ENCODE results near the gene C16orf87. TPM values are rescaled to one million over a fixed set of nuclear protein-coding genes. Genes with fewer than 3 reads are reported as not detected.

Gene C16orf87
- polyA plus RNA-seq, 1 donor (not counting 4 experiments of a cell fraction or from before 2014, with no cell fraction given), result 10.2 TPM

DNA sequence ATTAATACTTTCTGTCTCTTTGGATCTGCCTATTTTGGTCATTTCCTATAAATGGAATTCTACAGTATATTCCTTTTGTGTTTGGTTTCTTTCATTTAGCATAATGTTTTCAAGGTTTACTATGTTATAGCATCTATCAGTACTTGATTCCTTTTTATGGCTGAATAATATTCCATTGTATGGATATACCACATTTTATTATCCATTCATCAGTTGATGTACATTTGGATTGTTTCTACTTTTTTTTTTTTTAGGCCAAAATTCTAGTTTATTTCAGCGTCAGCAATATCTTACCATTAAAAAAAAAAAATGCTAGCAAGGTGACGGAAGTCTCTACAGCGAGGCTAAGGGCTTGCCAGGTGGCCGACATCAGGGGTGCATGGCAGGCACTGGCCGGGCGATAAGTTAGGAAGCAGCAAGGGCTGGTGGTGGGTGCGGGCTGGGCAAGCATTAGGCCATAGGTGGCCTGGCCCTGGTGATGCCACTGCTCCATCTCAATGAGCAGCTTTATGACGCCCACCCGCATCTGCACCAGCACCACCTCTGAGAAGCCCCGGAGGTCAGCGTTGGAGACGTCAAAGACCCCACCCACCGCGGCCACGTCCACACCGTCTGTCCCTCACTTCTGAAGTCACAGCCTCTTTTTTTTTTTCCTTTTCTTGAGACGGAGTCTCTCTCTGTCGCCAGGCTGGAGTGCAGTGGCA is 11.4 kb upstream of the C16orf87 start:
- DNase-seq (ENCODE audit: low read depth, low spot score) (no peak), FAIRE-seq (no peak)
- peaks cover 3% of the 10 kb centered on the region for H3K27me3 ChIP-seq (ENCODE audit: control insufficient read depth, extremely low read depth, insufficient read depth, low read length)
- H3K4me1 ChIP-seq (ENCODE audit: control insufficient read depth, extremely low read depth, insufficient read depth, low read length), result no peaks in the 10 kb centered on the region
- no peaks in the 10 kb centered on the region for H3K79me2 ChIP-seq (ENCODE audit: control insufficient read depth, insufficient read depth, low read length)
- H3K9me1 ChIP-seq (ENCODE audit: control insufficient read depth, extremely low read depth, insufficient read depth, low read length), result no peaks in the 10 kb centered on the region
- H3K4me2 ChIP-seq (ENCODE audit: control insufficient read depth, extremely low read depth, insufficient read depth, low read depth, low read length), result no peak overlapping the region
- dilution Hi-C loops (cut with MboI; ENCODE audit: extremely low pct_ligation_motif_present, low sequenced_read_pairs), result no loop called here
- no peaks in the 10 kb centered on the region for H4K20me1 ChIP-seq (ENCODE audit: control insufficient read depth, extremely low read depth, insufficient read depth, low read length)
- H3K9me3 ChIP-seq (ENCODE audit: control insufficient read depth, low read depth, low read length), result no peaks in the 10 kb centered on the region
- H3K4me3 ChIP-seq (ENCODE audit: control insufficient read depth in 2 of 3, extremely low read depth in 1 of 3, insufficient read depth in 2 of 3, low read depth in 1 of 3, low read length in 3 of 3), result no peak overlapping the region
- H3K9ac ChIP-seq (ENCODE audit: control insufficient read depth, extremely low read depth, insufficient read depth, low read length), result no peak overlapping the region
- H3K36me3 ChIP-seq (ENCODE audit: control insufficient read depth in 2 of 2, extremely low read depth in 1 of 2, insufficient read depth in 2 of 2, low read length in 2 of 2), result no peaks in the 10 kb centered on the region
- no peak for TF ChIP-seq EZH2 (IDR thresholded peaks at IDR 0.05; ENCODE audit: low read length)
- TF ChIP-seq, protein P1, sequence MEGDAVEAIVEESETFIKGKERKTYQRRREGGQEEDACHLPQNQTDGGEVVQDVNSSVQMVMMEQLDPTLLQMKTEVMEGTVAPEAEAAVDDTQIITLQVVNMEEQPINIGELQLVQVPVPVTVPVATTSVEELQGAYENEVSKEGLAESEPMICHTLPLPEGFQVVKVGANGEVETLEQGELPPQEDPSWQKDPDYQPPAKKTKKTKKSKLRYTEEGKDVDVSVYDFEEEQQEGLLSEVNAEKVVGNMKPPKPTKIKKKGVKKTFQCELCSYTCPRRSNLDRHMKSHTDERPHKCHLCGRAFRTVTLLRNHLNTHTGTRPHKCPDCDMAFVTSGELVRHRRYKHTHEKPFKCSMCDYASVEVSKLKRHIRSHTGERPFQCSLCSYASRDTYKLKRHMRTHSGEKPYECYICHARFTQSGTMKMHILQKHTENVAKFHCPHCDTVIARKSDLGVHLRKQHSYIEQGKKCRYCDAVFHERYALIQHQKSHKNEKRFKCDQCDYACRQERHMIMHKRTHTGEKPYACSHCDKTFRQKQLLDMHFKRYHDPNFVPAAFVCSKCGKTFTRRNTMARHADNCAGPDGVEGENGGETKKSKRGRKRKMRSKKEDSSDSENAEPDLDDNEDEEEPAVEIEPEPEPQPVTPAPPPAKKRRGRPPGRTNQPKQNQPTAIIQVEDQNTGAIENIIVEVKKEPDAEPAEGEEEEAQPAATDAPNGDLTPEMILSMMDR (optimal IDR thresholded peaks at IDR 0.05 in 1 of 3, IDR thresholded peaks at IDR 0.05 in 1 of 3, conservative IDR thresholded peaks at IDR 0.05 in 1 of 3; ENCODE audit: extremely low read depth in 1 of 3, insufficient read depth in 2 of 3, low read length in 3 of 3), result no peak
- no peak overlapping the region for H2AFZ ChIP-seq (ENCODE audit: control insufficient read depth, low read length)
- no peak overlapping the region for H3K27ac ChIP-seq (ENCODE audit: control insufficient read depth, insufficient read depth, low read length)

DNA sequence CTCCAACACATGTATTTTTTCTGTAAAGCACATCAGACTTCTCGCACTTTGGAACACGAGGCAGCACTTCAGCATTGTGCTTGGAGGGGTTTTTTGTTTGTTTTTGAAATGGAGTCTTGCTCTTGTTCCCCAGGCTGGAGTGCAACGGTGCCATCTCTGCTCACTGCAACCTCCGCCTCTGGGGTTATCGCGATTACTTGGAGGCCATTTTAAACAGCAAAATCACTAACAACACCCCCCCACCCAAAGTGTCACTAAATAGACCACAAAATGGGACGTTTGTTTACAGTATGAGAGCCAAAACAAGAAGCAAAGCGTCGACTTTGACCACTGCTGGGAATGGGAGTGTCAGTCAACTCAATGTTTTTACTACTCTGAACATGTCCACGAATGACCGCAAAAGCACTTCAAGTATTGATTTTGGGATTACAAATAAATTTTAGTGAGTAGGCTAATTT is 9.0 kb upstream of the C16orf87 start:
- no peaks in the 10 kb centered on the region for H3K9me3 ChIP-seq (ENCODE audit: control insufficient read depth, low read depth, low read length)
- H3K27ac ChIP-seq (ENCODE audit: control insufficient read depth, insufficient read depth, low read length), result no peak overlapping the region
- TF ChIP-seq, protein P1 (optimal IDR thresholded peaks at IDR 0.05 in 1 of 3, IDR thresholded peaks at IDR 0.05 in 1 of 3, conservative IDR thresholded peaks at IDR 0.05 in 1 of 3; ENCODE audit: extremely low read depth in 1 of 3, insufficient read depth in 2 of 3, low read length in 3 of 3), result no peak
- no peak for TF ChIP-seq EZH2 (IDR thresholded peaks at IDR 0.05; ENCODE audit: low read length)
- no peak overlapping the region for H2AFZ ChIP-seq (ENCODE audit: control insufficient read depth, low read length)
- peaks cover 3% of the 10 kb centered on the region for H3K27me3 ChIP-seq (ENCODE audit: control insufficient read depth, extremely low read depth, insufficient read depth, low read length)
- no peaks in the 10 kb centered on the region for H4K20me1 ChIP-seq (ENCODE audit: control insufficient read depth, extremely low read depth, insufficient read depth, low read length)
- dilution Hi-C loops (cut with MboI; ENCODE audit: extremely low pct_ligation_motif_present, low sequenced_read_pairs), result no loop called here
- no peak for FAIRE-seq
- DNase-seq (ENCODE audit: low read depth, low spot score), result no peak
- no peaks in the 10 kb centered on the region for H3K9me1 ChIP-seq (ENCODE audit: control insufficient read depth, extremely low read depth, insufficient read depth, low read length)
- no peak overlapping the region for H3K4me3 ChIP-seq (ENCODE audit: control insufficient read depth in 2 of 3, extremely low read depth in 1 of 3, insufficient read depth in 2 of 3, low read depth in 1 of 3, low read length in 3 of 3)
- H3K36me3 ChIP-seq (ENCODE audit: control insufficient read depth in 2 of 2, extremely low read depth in 1 of 2, insufficient read depth in 2 of 2, low read length in 2 of 2), result no peaks in the 10 kb centered on the region
- H3K9ac ChIP-seq (ENCODE audit: control insufficient read depth, extremely low read depth, insufficient read depth, low read length), result no peak overlapping the region
- no peaks in the 10 kb centered on the region for H3K79me2 ChIP-seq (ENCODE audit: control insufficient read depth, insufficient read depth, low read length)
- no peak overlapping the region for H3K4me2 ChIP-seq (ENCODE audit: control insufficient read depth, extremely low read depth, insufficient read depth, low read depth, low read length)
- no peaks in the 10 kb centered on the region for H3K4me1 ChIP-seq (ENCODE audit: control insufficient read depth, extremely low read depth, insufficient read depth, low read length)
